Renal cortical epithelial cell (primary cell): ENCODE data around the gene PDPK1. TPM values are rescaled to one million over a fixed set of nuclear protein-coding genes. Genes with fewer than 3 reads are reported as not detected.
"Not testable (repeated sequence)": the region's sequence is repeated elsewhere in the genome, so short reads cannot be mapped to it uniquely, and the experiment has no call there.

Source experiments
- DNase-seq: peaks from one replicate; pipeline ENCODE4 v3.0.0-alpha.2; 2011; ENCODE audit warnings: low read depth
- total RNA-seq: library from RNA; depleted of rRNA; stranded (reverse); fragments of >200 nt; gene quantifications from 2 replicates; pipeline ENCODE4 v1.2.3, GENCODE V29; 2014

The PDPK1 gene
- total RNA-seq, 1 donor from 2014 or later = 32.9 TPM

DNA sequence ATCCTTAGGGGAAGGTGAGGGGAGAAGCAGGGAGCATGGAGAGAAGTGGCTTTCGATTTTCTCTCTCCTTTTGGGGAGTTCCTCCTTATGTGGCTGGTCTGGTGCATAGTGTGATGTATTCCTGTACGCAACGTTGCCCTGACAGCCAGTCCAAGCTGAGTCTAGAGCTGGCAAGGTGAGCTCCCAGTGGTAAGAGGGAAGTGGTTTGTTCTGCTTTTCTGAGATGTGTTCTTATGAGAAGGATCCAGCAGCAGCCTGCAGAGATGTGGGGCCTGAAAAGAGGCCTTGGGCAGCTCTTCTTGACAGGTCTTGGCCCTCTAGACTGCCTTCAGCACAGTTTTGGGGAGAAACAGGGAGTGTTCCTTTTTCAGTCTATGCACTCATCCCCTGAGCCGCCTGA, 3.1 kb downstream of the PDPK1 start:
- not testable (repeated sequence) for DNase-seq

- DNase-seq = peak; percentile 26
These were observed 3.6 kb downstream of the PDPK1 start for GRCh38 chr16:2541409-2541808.

- not testable (repeated sequence) for DNase-seq
These were observed 6.0 kb downstream of the PDPK1 start for GRCh38 chr16:2543771-2544170.

GRCh38 chr16:2550283-2550878, 12.6 kb downstream of the PDPK1 start:
- DNase-seq = not testable (repeated sequence)

GRCh38 chr16:2551420-2551889, 13.6 kb downstream of the PDPK1 start:
- peak; percentile 7 for DNase-seq

DNA sequence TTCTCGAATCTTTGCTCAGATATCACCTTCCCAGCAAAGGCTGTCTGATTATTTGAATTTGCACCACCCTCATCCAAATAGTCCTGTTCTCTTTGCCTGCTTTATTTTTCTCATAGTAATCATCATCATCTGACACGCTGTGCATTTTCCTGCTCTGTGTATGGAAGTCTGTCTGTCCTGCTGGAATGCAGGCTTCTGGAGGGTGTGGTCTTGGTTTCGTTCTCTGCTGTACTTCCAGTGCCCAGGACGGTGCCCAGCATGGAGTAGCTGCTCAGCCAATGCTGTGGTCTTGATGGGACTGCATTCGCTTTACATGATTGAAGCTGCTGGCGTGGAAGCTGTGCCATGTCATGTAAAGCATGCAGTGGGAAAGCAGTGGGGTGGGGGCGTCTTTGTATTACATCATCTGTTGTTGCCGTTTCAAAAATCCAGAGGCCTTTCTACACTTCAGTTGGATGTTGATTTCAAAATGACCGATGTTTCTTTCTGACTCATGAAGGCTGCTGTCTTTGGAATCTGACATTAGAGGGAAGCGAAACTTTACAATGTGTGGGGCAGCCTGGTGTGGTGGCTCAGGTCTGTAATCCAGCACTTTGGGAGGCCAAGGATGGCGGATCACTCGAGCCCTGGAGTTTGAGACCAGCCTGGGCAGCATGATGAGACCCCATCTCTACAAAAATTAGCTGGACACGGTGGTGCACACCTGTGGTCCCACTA, 17.0 kb downstream of the PDPK1 start:
- not testable (repeated sequence) for DNase-seq

DNA sequence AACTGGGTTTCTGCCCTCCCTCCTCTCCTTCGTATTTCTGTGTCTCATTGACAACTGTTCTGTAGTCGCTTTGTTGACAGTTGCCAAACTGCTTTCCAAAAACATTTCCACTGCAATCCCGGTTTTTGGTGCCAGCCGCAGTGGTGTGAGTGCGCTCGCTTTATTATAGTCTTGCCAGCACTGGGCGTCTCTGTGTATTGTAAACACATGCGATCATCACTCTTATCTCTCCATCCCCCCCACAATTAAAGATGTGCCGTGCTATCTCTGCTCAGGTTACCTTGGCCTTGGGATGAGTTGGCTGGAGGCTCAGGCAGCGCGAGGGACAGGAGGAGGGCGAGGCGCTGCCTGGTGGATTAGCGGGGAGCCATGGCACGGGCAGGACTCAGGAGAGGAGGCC, 19.3 kb downstream of the PDPK1 start:
- not testable (repeated sequence) for DNase-seq

DNA sequence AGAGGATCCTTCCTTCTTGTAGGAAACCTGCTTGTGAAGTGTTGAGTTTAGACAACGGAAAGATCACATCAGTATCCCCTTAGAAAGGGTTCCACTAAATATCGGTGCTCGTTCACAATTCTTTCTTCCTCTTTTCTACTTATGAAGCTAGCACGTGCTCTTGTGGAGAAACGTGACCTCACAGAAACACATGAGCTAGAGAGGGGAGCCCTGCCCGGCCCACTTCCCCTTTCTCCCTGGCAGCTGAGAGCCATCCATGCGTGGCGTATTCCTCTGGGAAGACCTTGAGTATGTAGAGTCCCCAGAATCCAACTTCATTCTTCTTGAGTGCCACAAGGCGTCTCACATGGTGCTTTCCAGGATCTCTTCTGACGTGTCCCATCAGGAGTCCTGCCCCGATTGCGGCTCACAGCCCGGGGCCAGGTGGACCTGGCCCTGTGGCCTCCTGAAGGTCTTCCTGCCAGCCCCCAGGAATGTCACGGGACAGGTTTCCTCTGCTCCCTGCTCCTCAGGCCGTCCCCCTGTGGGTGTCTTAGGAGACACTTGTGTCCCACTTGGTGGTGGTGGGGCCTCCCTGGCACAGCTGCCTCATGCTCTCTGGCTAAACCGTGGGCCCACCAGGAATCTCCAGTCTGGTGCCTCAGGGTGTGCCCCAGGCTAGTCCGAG, 22.4 kb downstream of the PDPK1 start:
- DNase-seq = not testable (repeated sequence)

- not testable (repeated sequence) for DNase-seq
These were observed 22.9 kb downstream of the PDPK1 start for GRCh38 chr16:2560798-2561133.

- DNase-seq = not testable (repeated sequence)
These were observed 29.7 kb downstream of the PDPK1 start for GRCh38 chr16:2567506-2567905.

GRCh38 chr16:2568573-2568972, 30.8 kb downstream of the PDPK1 start:
- not testable (repeated sequence) for DNase-seq

DNA sequence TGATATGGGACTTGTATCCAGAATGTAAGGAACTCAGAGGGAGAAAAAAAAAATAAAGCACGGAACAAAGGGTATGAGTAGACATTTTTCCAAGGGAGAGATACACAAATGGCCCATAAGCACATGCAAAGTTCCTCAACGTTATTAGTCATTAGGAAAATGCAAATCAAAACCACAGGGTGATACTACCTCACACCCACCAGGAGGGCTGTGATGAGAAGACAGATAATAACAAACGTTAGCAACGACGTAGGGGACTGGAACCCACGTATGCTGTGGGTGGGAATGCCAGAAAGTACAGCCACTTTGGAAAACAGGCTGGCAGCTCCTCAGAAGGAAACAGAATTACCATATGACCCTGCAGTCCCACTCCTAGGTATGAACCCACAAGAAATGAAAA, 34.9 kb downstream of the PDPK1 start:
- not testable (repeated sequence) for DNase-seq

- not testable (repeated sequence) for DNase-seq
These were observed 38.0 kb downstream of the PDPK1 start for GRCh38 chr16:2575839-2576238.

- DNase-seq = not testable (repeated sequence)
These were observed 39.2 kb downstream of the PDPK1 start for GRCh38 chr16:2577044-2577443.

GRCh38 chr16:2578905-2579304, 41.1 kb downstream of the PDPK1 start:
- not testable (repeated sequence) for DNase-seq

- not testable (repeated sequence) for DNase-seq
These were observed 42.3 kb downstream of the PDPK1 start for GRCh38 chr16:2580143-2580542.

- not testable (repeated sequence) for DNase-seq
These were observed 43.0 kb downstream of the PDPK1 start for GRCh38 chr16:2580818-2581217.

GRCh38 chr16:2584729-2585650, 47.2 kb downstream of the PDPK1 start:
- DNase-seq = no peak

GRCh38 chr16:2585651-2586081, 47.8 kb downstream of the PDPK1 start:
- no peak for DNase-seq

GRCh38 chr16:2586241-2586640, 48.4 kb downstream of the PDPK1 start:
- DNase-seq = no peak

DNA sequence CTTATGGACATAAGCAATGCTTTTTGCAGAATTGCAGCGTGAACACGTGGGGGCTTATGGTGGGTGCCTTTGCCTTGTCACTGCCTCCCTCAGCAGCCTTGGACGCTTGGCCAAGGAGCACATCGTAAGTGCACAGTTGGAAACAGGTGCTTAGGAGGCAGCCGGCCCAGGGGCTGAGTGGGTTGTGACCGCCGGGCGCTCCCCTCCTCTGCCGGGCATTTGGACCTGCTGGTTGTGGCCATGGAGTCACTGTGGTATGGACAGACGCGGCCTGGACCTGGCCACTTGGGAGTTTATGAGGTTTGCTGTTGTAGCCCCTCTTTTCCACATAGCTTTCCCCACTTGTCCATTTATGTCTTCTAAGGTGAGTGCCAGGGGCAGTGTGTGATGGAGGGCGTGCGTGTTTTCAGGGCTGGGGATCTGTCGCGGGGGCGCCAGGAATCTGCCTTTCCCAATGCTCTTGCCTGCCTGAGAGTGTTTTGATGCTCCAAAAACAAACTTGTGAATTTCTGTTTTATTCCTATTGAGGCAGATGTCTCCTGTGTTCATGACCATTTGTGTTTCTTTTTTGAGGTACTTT, 49.2 kb downstream of the PDPK1 start:
- no peak for DNase-seq
